H1 (cell line): ENCODE results near the gene CCDC148. TPM values are rescaled to one million over a fixed set of nuclear protein-coding genes. Genes with fewer than 3 reads are reported as not detected.

Experiments
- CTCF ChIA-PET: fragments of 300-600 bp; sonication (Branson Sonifier 250); formaldehyde crosslinking; loops from one replicate; lab custom pipeline; 2021; ENCODE audit not compliant: partially characterized antibody; lab: Charles Lee
- POLR2A ChIA-PET: fragments of 300-600 bp; sonication (Branson Sonifier 250); formaldehyde crosslinking; loops from one replicate; lab custom pipeline; 2021; ENCODE audit warnings: inconsistent platforms; ENCODE audit not compliant: partially characterized antibody; lab: Charles Lee
- DNase-seq, 2 experiments: peaks; one replicate each; pipeline versions ENCODE4 v3.0.0 to v3.0.0-alpha.2; 2010 to 2022; ENCODE audit warnings: low spot score in 2 of 2, low read depth in 1 of 2, mixed read lengths in 1 of 2
- FAIRE-seq: peaks from 2 replicates; lab custom pipeline; 2011; peaks lifted over from hg19 to GRCh38; lab: Jason Lieb, UNC
- H2AFZ ChIP-seq: 2 replicates; pipeline ENCODE4 v1.8.1; 2012; ENCODE audit warnings: low read length, inconsistent platforms
- H2AK5ac ChIP-seq: 2 replicates; pipeline ENCODE4 v1.6.1; 2013; ENCODE audit warnings: low read depth, low read length
- H2BK120ac ChIP-seq: replicated peaks from 2 replicates; pipeline ENCODE3; 2013; ENCODE audit warnings: low read depth, low read length, inconsistent platforms
- H2BK12ac ChIP-seq: 2 replicates; pipeline ENCODE4 v1.6.1; 2013; ENCODE audit warnings: low read depth, low read length
- H2BK15ac ChIP-seq: 2 replicates; pipeline ENCODE4 v1.6.1; 2013; ENCODE audit warnings: low read length
- H2BK20ac ChIP-seq: 2 replicates; pipeline ENCODE4 v1.6.1; 2013; ENCODE audit warnings: low read length
- H2BK5ac ChIP-seq: 2 replicates; pipeline ENCODE4 v1.6.1; 2013; ENCODE audit warnings: low read depth, low read length
- H3K14ac ChIP-seq: 2 replicates; pipeline ENCODE4 v1.6.1; 2013; ENCODE audit warnings: inconsistent platforms; ENCODE audit not compliant: insufficient read length
- H3K18ac ChIP-seq: 2 replicates; pipeline ENCODE4 v1.6.1; 2013; ENCODE audit warnings: low read length; ENCODE audit errors: extremely low read depth
- H3K23ac ChIP-seq: 2 replicates; pipeline ENCODE4 v1.6.1; 2013; ENCODE audit warnings: inconsistent platforms; ENCODE audit not compliant: insufficient read length
- H3K23me2 ChIP-seq: 2 replicates; pipeline ENCODE4 v1.6.1; 2013; ENCODE audit warnings: low read depth, low read length
- H3K27ac ChIP-seq: 2 replicates; pipeline ENCODE4 v1.6.1; 2011; ENCODE audit warnings: low read depth, low read length, inconsistent platforms
- H3K27me3 ChIP-seq, 4 experiments: replicated peaks in 1 of 4; 1 replicate in 1 of 4; 2 replicates in 3 of 4; pipeline versions ENCODE4 v1.6.1 to v1.8.1; 2011 to 2013; ENCODE audit warnings: low read length in 3 of 4, mild to moderate bottlenecking in 3 of 4, inconsistent platforms in 2 of 4, mixed read lengths in 2 of 4, moderate library complexity in 1 of 4; ENCODE audit not compliant: control insufficient read depth in 3 of 4, insufficient read depth in 3 of 4; ENCODE audit errors: extremely low read depth in 1 of 4
- H3K36me3 ChIP-seq, 4 experiments: 2 replicates each; pipeline versions ENCODE4 v1.6.1 to v1.8.1; 2011 to 2013; ENCODE audit warnings: mild to moderate bottlenecking in 4 of 4, low read length in 3 of 4, moderate library complexity in 2 of 4, control low read depth in 1 of 4, inconsistent platforms in 1 of 4; ENCODE audit not compliant: insufficient read depth in 4 of 4, control insufficient read depth in 2 of 4
- H3K4ac ChIP-seq: replicated peaks from 2 replicates; pipeline ENCODE3; 2013; ENCODE audit warnings: low read length, low read depth, mixed read lengths, inconsistent platforms; ENCODE audit not compliant: insufficient read length
- H3K4me1 ChIP-seq, 4 experiments: replicated peaks in 1 of 4; 1 replicate in 1 of 4; 2 replicates in 3 of 4; pipeline versions ENCODE4 v1.6.1 to v1.8.1; 2011 to 2013; ENCODE audit warnings: low read length in 3 of 4, inconsistent platforms in 2 of 4, mixed read lengths in 1 of 4; ENCODE audit not compliant: insufficient read depth in 4 of 4, control insufficient read depth in 3 of 4
- H3K4me2 ChIP-seq, 2 experiments: 2 replicates each; pipeline versions ENCODE4 v1.6.1 to v1.8.1; 2011 to 2013; ENCODE audit warnings: low read depth in 2 of 2, low read length in 2 of 2, control low read depth in 1 of 2, inconsistent platforms in 1 of 2, mild to moderate bottlenecking in 1 of 2; ENCODE audit not compliant: insufficient read depth in 1 of 2
- H3K4me3 ChIP-seq, 4 experiments: fragments of 200-600, 300-600 bp in 1 of 4; sonication (generic), shearing (Covaris generic), sonication (Bioruptor Twin) in 1 of 4; 2 replicates each; pipeline versions ENCODE4 v1.5.1 to v1.8.1; 2011 to 2016; ENCODE audit warnings: low read length in 4 of 4, low read depth in 3 of 4, control low read depth in 2 of 4, inconsistent platforms in 2 of 4, mild to moderate bottlenecking in 2 of 4, mixed read lengths in 1 of 4, moderate library complexity in 1 of 4; ENCODE audit not compliant: insufficient read depth in 2 of 4; ENCODE audit errors: extremely low read depth in 1 of 4
- H3K56ac ChIP-seq: replicated peaks from 2 replicates; pipeline ENCODE3; 2013; ENCODE audit warnings: low read depth, mild to moderate bottlenecking, mixed read lengths, low read length, inconsistent platforms; ENCODE audit not compliant: insufficient read length
- H3K79me1 ChIP-seq: 2 replicates; pipeline ENCODE4 v1.6.1; 2013; ENCODE audit warnings: low read depth, low read length, control low read depth
- H3K79me2 ChIP-seq, 2 experiments: 2 replicates each; pipeline versions ENCODE4 v1.6.1 to v1.8.1; 2012 to 2013; ENCODE audit warnings: low read length in 2 of 2, mild to moderate bottlenecking in 2 of 2, inconsistent platforms in 1 of 2; ENCODE audit not compliant: insufficient read depth in 2 of 2, control insufficient read depth in 1 of 2
- H3K9ac ChIP-seq, 4 experiments: replicated peaks in 1 of 4; 1 replicate in 1 of 4; 2 replicates in 3 of 4; pipeline versions ENCODE4 v1.6.1 to v1.8.1; 2011 to 2013; ENCODE audit warnings: low read depth in 3 of 4, low read length in 3 of 4, control low read depth in 2 of 4, mild to moderate bottlenecking in 2 of 4, moderate library complexity in 2 of 4, inconsistent platforms in 1 of 4; ENCODE audit errors: extremely low read depth in 1 of 4
- H3K9me3 ChIP-seq, 2 experiments: 2 replicates each; pipeline versions ENCODE4 v1.6.1 to v1.8.1; 2012 to 2013; ENCODE audit warnings: mild to moderate bottlenecking in 2 of 2, moderate library complexity in 2 of 2, control low read depth in 1 of 2, inconsistent platforms in 1 of 2, low read depth in 1 of 2, low read length in 1 of 2, mixed read lengths in 1 of 2; ENCODE audit not compliant: insufficient read depth in 2 of 2
- H4K20me1 ChIP-seq, 2 experiments: replicated peaks in 1 of 2; 2 replicates each; pipeline versions ENCODE3 to v1.8.1; 2011 to 2013; ENCODE audit warnings: inconsistent platforms in 2 of 2, low read length in 2 of 2, mild to moderate bottlenecking in 1 of 2; ENCODE audit not compliant: insufficient read depth in 2 of 2, control insufficient read depth in 1 of 2
- H4K5ac ChIP-seq: 2 replicates; pipeline ENCODE4 v1.6.1; 2013; ENCODE audit warnings: low read length, low read depth, mixed read lengths, inconsistent platforms; ENCODE audit not compliant: insufficient read length
- H4K8ac ChIP-seq: 2 replicates; pipeline ENCODE4 v1.8.0; 2013; ENCODE audit warnings: mild to moderate bottlenecking, moderate library complexity, low read length, inconsistent platforms; ENCODE audit not compliant: insufficient read depth; ENCODE audit errors: extremely low read depth
- H4K91ac ChIP-seq: replicated peaks from 2 replicates; pipeline ENCODE3; 2013; ENCODE audit warnings: low read length, mixed read lengths, inconsistent platforms; ENCODE audit not compliant: insufficient read length
- JUN ChIP-seq: IDR thresholded peaks from 2 replicates; pipeline ENCODE4 v1.6.1; 2011; ENCODE audit warnings: low read depth, mild to moderate bottlenecking, improper control_type of control experiment, low read length
- RAD21 ChIP-seq, 2 experiments: IDR thresholded peaks in 1 of 2; conservative IDR thresholded peaks in 1 of 2; 2 replicates each; pipeline ENCODE4 v1.6.1; 2011; ENCODE audit warnings: low read depth in 2 of 2, low read length in 2 of 2, improper control_type of control experiment in 1 of 2, inconsistent platforms in 1 of 2, mild to moderate bottlenecking in 1 of 2, moderate library complexity in 1 of 2
- WGBS, 2 experiments: shearing (Covaris generic) in 1 of 2; methylation state at CpG; one replicate each; pipeline versions ENCODE4 v1.1.6 to v1.1.7; 2013 to 2015; ENCODE audit warnings: low lambda C conversion rate in 2 of 2, mixed read lengths in 2 of 2, inconsistent platforms in 1 of 2, low coverage in 1 of 2, missing lambda C conversion rate in 1 of 2; ENCODE audit not compliant: insufficient replicate concordance in 2 of 2, insufficient coverage in 1 of 2, insufficient read length in 1 of 2; ENCODE audit errors: extremely low coverage in 1 of 2, missing lambda C conversion rate in 1 of 2; 5-methylcytosine and 5-hydroxymethylcytosine counted together
- polyA plus RNA-seq, 7 experiments: library from polyadenylated mRNA; depleted of rRNA in 3 of 7; stranded (reverse) in 5 of 7; unstranded in 2 of 7; fragments of >200 nt in 5 of 7; fragments of 200-250 nt in 2 of 7; gene quantifications; 1 replicate in 5 of 7; 2 replicates in 1 of 7; 4 replicates in 1 of 7; pipeline versions ENCODE4 v1.2.1 to v1.2.3, GENCODE V29; 2011 to 2013; ENCODE audit warnings: missing spikeins in 2 of 7, mixed read lengths in 2 of 7
- total RNA-seq: library from RNA; stranded (reverse); fragmentation: NEBNext Ultra II Directional; extraction: Animal tissue kit (Norgen Biotek cat#: 25700); gene quantifications from 2 replicates; pipeline ENCODE4 v1.2.1, GENCODE V29; 2021
- TF ChIP-seq, protein P1 (sequence below), 3 experiments: IDR thresholded peaks; 1 replicate in 2 of 3; 2 replicates in 1 of 3; pipeline versions ENCODE4 v1.5.1 to v1.6.1; 2011; ENCODE audit warnings: low read length in 3 of 3, mild to moderate bottlenecking in 3 of 3, inconsistent platforms in 2 of 3, low read depth in 1 of 3, moderate library complexity in 1 of 3; ENCODE audit not compliant: insufficient read depth in 1 of 3; ENCODE audit errors: control extremely low read depth in 1 of 3

CCDC148 gene
- total and polyA plus RNA-seq, 2 of the 8 experiments (the other 6 are each of a cell fraction or from before 2014, with no cell fraction given): 0.45 to 1.3 TPM

DNA sequence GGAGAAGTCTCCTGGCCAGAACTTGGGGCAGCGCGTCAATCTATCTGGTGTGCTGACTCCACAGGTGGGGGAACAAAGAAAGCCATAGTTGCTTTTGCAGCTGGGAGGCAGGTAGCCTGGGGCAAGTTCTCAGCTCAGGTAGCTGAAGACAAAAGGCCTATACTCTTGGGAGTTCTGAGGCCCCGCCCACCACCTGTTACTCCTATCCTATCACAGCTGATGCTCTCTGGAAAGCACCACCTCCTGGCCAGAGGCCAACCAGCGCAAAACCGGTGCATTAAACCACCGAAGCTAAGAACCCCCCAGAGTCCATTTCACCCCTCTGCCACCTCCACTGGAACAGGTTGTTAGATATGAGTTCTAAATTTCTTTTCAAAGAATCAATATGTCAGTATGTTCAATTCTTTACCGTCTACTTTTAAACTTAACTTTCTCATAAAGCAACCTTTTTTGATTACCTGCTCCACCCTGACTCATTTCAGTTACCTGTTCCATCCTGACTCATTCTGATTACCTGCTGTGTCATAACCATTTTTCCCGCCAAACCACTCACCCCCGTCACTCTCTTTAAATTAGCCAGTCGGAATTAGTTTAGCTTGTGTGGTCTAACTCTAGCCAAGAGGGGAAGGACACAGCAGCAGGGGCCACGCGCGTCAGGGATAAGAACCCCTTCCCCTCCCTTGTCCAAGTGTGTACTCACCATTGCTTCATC, 311.5 kb downstream of the CCDC148 start:
- H2AK5ac ChIP-seq: no peak overlapping the region
- no peak overlapping the region; the same call in 1 of the 2 replicates for H2AFZ ChIP-seq
- H3K4me3 ChIP-seq: no peak overlapping the region
- no peaks in the 10 kb centered on the region for H3K79me1 ChIP-seq
- no peak overlapping the region for H4K8ac ChIP-seq
- no peak overlapping the region for H2BK20ac ChIP-seq
- H2BK120ac ChIP-seq: no peak overlapping the region
- no peaks in the 10 kb centered on the region for H3K4me1 ChIP-seq
- H3K9ac ChIP-seq: no peak overlapping the region
- H4K5ac ChIP-seq: no peak overlapping the region
- no peak overlapping the region for H3K27ac ChIP-seq
- WGBS, 2 experiments: 92% methylated on average over 13 of the region's 13 CpGs; no CpG with 5 or more reads in 1 of the 2 experiments
- no peak overlapping the region for H2BK15ac ChIP-seq
- DNase-seq (peak in 1 of 2 experiments; percentile 58), FAIRE-seq (no peak)
- no peaks in the 10 kb centered on the region for H3K79me2 ChIP-seq
- H3K23ac ChIP-seq: no peak overlapping the region
- POLR2A ChIA-PET: no interaction called here
- no peaks in the 10 kb centered on the region for H3K23me2 ChIP-seq
- H2BK5ac ChIP-seq: no peak overlapping the region
- no peaks in the 10 kb centered on the region for H3K27me3 ChIP-seq
- TF ChIP-seq JUN (no peak), RAD21 (IDR thresholded peaks at IDR 0.05 in 1 of 2, conservative IDR thresholded peaks at IDR 0.05 in 1 of 2; ENCODE audit: low read depth in 2 of 2, low read length in 2 of 2) (peak in 1 of 2 experiments; percentile 25; a peak in 1 of 4 replicates)
- TF ChIP-seq, protein P1, sequence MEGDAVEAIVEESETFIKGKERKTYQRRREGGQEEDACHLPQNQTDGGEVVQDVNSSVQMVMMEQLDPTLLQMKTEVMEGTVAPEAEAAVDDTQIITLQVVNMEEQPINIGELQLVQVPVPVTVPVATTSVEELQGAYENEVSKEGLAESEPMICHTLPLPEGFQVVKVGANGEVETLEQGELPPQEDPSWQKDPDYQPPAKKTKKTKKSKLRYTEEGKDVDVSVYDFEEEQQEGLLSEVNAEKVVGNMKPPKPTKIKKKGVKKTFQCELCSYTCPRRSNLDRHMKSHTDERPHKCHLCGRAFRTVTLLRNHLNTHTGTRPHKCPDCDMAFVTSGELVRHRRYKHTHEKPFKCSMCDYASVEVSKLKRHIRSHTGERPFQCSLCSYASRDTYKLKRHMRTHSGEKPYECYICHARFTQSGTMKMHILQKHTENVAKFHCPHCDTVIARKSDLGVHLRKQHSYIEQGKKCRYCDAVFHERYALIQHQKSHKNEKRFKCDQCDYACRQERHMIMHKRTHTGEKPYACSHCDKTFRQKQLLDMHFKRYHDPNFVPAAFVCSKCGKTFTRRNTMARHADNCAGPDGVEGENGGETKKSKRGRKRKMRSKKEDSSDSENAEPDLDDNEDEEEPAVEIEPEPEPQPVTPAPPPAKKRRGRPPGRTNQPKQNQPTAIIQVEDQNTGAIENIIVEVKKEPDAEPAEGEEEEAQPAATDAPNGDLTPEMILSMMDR (IDR thresholded peaks at IDR 0.05; ENCODE audit: control extremely low read depth in 1 of 3, insufficient read depth in 1 of 3, low read depth in 1 of 3, low read length in 3 of 3): peak in 1 of 3 experiments; percentile 12; a peak in 1 of 4 replicates
- H2BK12ac ChIP-seq: no peak overlapping the region
- H3K9me3 ChIP-seq: no peaks in the 10 kb centered on the region
- H4K20me1 ChIP-seq: no peaks in the 10 kb centered on the region
- H3K56ac ChIP-seq: no peak overlapping the region
- no peak overlapping the region for H3K14ac ChIP-seq
- H3K4ac ChIP-seq: no peak overlapping the region
- H3K18ac ChIP-seq: no peak overlapping the region
- no peak overlapping the region for H3K4me2 ChIP-seq
- H4K91ac ChIP-seq: no peak overlapping the region
- no peaks in the 10 kb centered on the region; a peak in 1 of 8 replicates for H3K36me3 ChIP-seq
- CTCF ChIA-PET: interaction anchor here (1.4 to 1.9 kb wide), 4 partner anchors 12 to 600 kb away, joined by 3 to 5 read pairs (median 4); no protein-coding TSS in a partner anchor
